Naive thymus-derived CD4-positive, alpha-beta T cell (primary cell): Measurements from ENCODE around the gene GALNT4. TPM values are rescaled to one million over a fixed set of nuclear protein-coding genes. Genes with fewer than 3 reads are reported as not detected.

ENCODE experiments used
- polyA plus RNA-seq, 2 donors: library from polyadenylated mRNA; unstranded; fragments of 300-500 nt; fragmentation: Illumina TruSeq; gene quantifications; one replicate each; pipeline ENCODE4 v1.2.3, GENCODE V29; 2021
- total RNA-seq, 6 experiments: library from RNA in 5 of 6; stranded (reverse) in 5 of 6; gene quantifications; 1 replicate in 5 of 6; 2 replicates in 1 of 6; pipeline ENCODE4 v1.2.3 and lab custom pipeline; 2021 to 2026

Gene GALNT4
- total and polyA plus RNA-seq, 7 experiments from 2014 or later = 2.5 to 14.5 (median 6.7) TPM

Other genes starting within 250 kb of the GALNT4 start
- gene DUSP6, start 172.3 kb downstream of the GALNT4 start, total RNA-seq = 100 to 1,000 TPM in 1 of 5 experiments, 10 to 100 TPM in 2, 1 to 10 TPM in 2; 2.7 to 225 (median 33.8) TPM
- gene DUSP6, start 172.3 kb downstream of the GALNT4 start, polyA plus RNA-seq = 1 to 10 TPM in 1 of 2 donors, under 1 TPM in 1; 0.45 to 1.1 TPM
- 10 to 100 TPM; 19.5 to 38.7 (median 23.4) TPM for gene POC1B, start 1.3 kb upstream of the GALNT4 start, total RNA-seq
- gene POC1B, start 1.3 kb upstream of the GALNT4 start, polyA plus RNA-seq = 10 to 100 TPM; 19.4 to 28.0 TPM
- 100 to 1,000 TPM in 1 of 5 experiments, 10 to 100 TPM in 4; 21.9 to 101 (median 50.6) TPM for gene ATP2B1, start 184.0 kb upstream of the GALNT4 start, total RNA-seq
- gene ATP2B1, start 184.0 kb upstream of the GALNT4 start, polyA plus RNA-seq = 10 to 100 TPM; 11.0 to 25.0 TPM